UCSD-AML1 (cell line): Measurements from ENCODE around the gene SLC15A1.
A peak's percentile ranks its signal among the peaks of the same experiment; 100 is the strongest.
"Not testable (repeated sequence)": the region's sequence is repeated elsewhere in the genome, so short reads cannot be mapped to it uniquely, and the experiment has no call there.

Experiments used
- DNase-seq: peaks from one replicate; lab custom pipeline; 2025; ENCODE audit not compliant: unreplicated experiment; lab: John Stamatoyannopoulos, UW

Gene SLC15A1

GRCh38 chr13:98664510-98664909 lies 88.0 kb downstream of the SLC15A1 start:
- DNase-seq: no peak

GRCh38 chr13:98664047-98664446 lies 88.4 kb downstream of the SLC15A1 start:
- no peak for DNase-seq

DNA sequence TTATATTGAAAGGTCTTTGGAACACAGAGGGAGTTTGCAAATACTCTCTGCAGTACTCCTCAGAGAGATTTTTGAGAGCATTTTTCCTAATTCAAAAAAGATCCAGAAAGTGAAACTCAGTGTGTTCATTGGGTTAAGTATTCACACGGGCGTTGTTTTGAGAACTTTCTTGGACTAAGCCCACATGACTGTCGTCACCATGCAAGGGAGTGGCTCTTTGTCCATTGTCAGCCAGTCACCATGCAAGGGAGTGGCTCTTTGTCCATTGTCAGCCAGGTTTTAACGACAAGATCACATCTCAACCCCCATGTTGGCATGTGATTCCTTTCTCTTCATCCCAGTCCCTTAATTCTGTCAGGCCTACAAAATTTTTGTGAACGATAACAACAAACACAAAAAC lies 94.3 kb downstream of the SLC15A1 start:
- DNase-seq: no peak

DNA sequence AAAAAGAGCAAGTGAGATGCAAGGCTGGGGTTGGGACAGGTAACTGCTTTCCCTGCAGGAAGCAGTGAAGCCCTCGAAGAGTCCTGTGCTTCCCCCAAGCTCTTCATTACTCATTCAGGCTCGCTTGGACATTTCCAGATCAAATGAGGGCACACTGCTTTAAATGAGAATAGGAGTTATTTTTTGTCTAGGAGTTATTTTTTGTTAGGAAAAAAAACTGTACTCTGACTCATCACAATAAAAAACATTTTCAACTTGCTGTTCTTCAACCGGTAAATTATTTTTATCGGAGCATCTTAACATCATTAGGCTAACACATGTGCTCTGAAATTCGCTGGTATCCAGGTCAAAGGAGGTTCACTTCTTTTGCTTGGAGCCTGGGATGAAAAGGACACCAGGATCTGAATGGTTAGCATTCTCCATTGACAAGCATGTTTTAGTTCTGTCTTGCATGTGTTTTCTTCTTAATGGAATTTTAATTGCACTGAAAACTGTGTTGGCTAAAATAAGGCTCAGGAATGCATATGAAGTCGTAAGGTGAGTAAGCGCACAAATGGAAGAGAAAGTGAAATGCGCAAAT lies 94.9 kb downstream of the SLC15A1 start:
- no peak for DNase-seq

DNA sequence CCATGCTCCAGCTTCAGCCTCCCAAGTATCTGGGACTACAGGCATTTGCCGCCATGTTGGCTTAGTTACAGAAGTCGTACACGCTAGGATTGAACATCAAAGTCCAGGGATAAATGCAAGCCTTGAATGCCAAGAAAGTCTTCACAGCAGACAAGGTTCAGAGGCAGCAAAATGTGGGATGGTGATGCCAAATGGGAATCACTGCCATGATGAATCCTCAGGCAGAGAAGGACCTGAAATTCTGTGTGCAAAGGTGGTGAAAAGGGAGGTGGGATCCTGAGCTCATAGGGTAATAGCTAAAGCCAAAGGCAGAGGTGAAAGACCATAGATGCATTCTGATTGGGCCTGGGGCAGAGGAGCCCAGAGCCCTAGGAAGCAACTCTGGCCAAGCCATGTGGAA lies 96.2 kb downstream of the SLC15A1 start:
- no peak for DNase-seq

DNA sequence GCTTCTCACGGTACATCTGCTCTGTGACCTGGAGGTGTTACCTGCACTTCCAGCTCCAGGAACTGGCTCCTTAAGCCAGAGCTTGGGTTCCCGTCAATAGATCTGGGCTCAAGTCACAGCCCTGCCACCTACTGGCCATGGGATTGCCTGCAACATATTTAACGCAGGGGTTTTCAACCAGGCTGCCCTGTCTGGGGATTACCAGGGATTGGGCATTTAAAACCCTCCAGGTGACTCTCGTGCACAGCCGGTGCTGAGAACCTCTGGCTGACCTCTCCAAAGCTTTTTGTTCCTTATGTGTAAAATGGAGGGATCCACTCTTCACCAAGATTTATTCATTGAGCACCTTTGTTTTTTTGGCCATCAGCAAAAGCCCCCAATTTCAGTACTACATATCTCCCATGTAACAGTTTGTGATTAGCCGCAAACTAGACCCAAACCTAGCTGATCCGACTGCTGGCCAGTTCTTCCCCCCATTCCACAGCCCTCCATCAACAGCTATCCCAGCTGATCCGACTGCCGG lies 98.9 kb downstream of the SLC15A1 start:
- peak; percentile 71 for DNase-seq

DNA sequence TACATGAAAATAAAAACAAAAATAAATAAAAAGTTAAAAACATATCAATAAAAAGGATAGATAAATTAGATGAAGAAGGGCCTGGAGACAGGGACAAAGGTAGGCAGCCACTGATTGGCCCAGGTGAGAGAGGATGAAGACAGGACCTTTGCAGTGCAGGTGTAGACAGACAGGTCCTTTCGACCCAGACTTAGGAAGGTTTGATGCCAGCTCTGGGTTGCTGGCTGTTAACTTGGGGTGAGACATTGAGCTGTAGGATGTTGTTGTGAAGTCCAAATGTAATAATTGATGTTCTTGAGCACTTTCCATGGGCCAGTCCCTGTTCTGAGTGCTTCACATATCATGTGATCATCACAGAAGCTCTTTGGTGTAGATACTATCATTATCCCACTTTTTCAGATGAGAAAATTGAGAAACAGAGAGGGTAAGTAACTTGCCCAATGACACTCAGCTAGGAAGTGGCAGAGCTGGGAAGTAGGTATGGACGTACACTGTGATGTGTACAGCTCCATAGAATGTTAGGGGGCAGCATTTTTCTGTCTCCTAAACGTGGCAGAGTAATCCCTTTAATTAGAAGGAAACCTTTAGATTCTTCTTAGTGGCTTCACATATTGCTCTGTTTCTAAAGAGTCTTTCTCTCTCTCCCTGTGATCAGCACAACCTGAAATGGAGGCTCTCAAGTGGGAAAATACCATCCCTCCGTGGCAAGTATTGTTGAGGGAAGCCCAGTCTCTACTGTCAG lies 99.6 kb downstream of the SLC15A1 start:
- DNase-seq: no peak

DNA sequence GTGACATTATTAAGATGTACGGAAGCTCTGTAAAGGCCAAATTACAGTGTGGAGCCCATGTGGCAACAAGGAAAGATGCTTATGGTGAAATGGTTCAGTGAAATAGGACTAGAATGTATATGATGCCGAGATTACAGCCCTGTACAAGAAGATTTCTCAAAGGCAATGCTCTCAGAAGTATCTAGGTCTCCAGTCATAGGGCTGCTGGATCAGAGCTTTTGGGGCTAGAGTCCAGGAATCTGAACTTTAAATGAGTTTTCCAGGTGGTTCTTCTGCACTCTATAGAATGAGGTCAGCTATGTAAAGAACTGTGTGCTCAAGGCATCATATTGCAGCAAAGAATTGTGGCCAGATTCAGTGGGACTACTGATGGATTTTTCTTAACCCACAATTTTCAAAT lies 100.2 kb downstream of the SLC15A1 start:
- DNase-seq: no peak

DNA sequence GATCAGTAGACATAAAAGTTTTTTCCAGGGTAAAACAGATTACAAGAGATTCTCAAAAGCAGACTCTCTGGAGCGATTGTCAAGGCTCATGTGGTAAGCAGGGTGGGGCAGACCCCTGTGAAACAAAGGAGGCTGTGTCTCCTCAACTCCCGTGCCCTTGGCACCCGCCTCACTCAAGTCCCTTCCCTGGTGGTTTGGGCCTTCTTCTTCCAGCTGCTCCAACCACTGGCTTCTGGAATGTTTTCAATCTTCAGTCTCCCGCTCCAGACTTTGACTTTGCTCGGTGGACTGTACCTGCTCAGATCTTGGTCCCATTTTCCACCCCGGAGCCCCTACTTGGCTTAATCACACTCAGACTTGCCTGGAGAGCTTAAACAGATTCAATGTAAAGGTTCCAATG lies 100.7 kb downstream of the SLC15A1 start:
- no peak for DNase-seq

GRCh38 chr13:98650396-98651107 lies 101.9 kb downstream of the SLC15A1 start:
- DNase-seq: no peak

DNA sequence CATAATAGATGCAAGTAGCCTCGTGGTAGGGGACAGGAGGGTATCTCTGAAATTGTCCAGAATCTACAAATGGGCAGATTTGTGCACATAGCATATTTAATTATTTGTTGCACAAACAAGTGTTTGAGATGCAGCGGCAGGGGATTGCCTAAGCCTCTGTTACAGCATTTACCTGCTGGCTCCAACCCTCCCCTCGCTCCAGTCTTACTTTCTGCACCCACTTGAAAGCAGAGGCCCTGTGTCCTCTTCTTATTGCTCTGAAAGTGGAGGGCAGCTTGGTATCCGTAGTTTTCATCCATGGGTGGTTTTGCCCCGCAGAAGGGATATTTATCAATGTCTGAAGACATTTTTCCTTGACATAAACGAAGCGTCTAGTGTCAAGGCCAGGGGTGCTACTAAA lies 102.6 kb downstream of the SLC15A1 start:
- DNase-seq: no peak

- no peak for DNase-seq
Observed at GRCh38 chr13:98648686-98649085, 103.8 kb downstream of the SLC15A1 start.

DNA sequence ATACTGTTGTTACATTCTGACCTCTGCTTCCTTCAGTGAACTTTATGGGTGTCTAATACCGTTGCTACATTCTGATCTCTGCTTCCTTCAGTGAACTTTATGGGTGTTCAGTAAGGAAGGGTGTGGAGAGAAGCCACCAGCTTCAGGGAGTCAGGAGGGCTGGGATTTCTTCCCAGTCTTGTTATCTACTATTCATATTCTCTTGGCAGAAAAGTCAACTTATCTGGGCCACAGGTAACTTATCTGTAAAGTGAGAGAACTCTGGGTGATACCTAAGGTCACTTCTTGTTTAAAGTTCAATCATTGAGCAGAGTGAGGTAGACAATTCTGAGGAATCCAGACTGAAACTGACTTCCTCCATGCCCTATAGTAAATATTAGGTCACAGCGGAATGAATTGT lies 104.3 kb downstream of the SLC15A1 start:
- DNase-seq: no peak

GRCh38 chr13:98647121-98647520 lies 105.4 kb downstream of the SLC15A1 start:
- DNase-seq: no peak

GRCh38 chr13:98643479-98643878 lies 109.0 kb downstream of the SLC15A1 start:
- DNase-seq: no peak

DNA sequence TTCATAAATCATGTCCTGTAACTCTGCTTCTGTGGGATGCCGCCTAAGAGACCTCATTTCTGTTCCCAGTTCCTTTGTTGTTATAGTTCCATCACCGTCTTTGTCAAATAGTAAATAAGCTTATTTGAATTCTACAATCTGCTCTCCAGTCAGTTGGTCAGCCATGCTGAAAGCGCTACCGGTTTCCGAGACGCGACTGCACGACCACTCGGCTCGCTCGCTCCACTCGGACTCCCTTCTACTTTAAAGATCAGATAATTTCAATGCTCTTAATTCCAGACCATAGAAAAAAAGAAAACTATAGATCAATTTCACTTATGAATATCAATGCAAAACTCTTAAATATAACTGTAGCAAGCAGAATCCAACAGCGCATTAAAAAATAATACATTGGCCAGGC lies 111.4 kb downstream of the SLC15A1 start:
- no peak for DNase-seq

GRCh38 chr13:98639785-98640184 lies 112.7 kb downstream of the SLC15A1 start:
- DNase-seq: not testable (repeated sequence)

GRCh38 chr13:98638352-98638751 lies 114.1 kb downstream of the SLC15A1 start:
- DNase-seq: not testable (repeated sequence)
